Stimulated activated CD4-positive, alpha-beta T cell treated with anti-CD3 and anti-CD28 coated beads, Interleukin-12 subunit alpha, Interleukin-12 subunit beta, amount 100 ng/mL, for 24 hours (primary cell): Measurements from ENCODE around the gene PSMC4.

Source experiments
- DNase-seq, 2 experiments: peaks; one replicate each; pipeline ENCODE4 v3.0.0-alpha.2; 2020; ENCODE audit warnings: low read depth in 2 of 2

PSMC4 gene

GRCh38 chr19:39987167-39987566, 16.2 kb downstream of the PSMC4 start:
- DNase-seq = no peak

- DNase-seq = no peak
Observed at GRCh38 chr19:39987596-39987995, 16.6 kb downstream of the PSMC4 start.

DNA sequence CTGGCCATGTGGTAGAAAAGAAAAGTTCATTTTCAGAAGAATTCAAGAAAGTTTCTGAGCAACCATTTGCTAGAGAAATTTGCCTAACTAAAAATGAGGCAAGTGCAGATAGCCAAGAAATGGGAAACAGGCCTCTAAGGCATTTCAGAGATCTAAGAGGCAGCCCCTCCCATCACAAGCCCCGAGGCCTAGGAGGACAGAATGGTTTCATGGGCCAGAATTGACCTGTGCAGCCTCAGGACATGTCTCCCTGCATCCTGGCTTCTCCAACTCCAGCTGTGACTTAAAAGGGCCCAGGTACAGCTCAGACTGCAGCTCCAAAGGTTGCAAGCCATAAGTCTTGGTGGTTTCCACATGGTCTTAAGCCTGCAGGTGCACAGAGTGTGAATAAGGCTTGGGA, 22.6 kb downstream of the PSMC4 start:
- no peak for DNase-seq

DNA sequence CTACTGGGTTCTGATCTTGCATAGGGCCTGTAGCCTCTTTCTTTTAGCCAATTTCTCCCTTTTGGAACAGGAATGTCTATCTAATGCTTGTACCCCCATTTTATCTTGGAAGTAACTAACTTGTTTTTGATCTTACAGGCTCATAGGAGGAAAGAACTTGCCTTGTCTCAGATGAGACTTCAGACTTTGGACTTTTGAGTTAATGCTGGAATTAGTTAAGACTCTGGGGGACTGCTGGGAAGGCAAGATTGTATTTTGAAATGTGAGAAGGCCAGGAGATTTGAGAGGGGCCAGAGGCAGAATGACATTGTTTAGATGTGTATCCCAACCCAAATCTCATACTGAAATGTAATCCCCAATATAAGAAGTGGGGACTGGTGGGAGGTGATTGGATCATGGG, 23.4 kb downstream of the PSMC4 start:
- no peak for DNase-seq

DNA sequence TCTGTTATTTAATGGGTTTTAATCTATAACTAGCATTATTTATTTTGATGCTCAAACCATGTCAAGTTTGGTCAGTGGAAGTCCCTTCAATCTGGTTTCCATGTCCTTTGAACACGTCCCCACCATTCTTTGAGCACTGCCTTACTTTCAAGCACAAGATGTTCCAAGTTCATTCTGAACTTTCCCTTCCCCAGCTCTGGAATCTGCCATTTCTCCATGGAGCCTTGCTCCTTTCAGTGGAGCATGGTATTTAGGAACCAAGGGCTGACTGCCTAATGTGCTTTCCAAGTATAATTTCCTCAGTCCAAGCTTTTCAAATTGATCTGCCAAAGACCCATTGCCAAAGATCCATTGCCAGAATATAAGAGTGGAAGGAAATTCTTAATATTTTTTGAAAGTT, 24.8 kb downstream of the PSMC4 start:
- DNase-seq = no peak

DNA sequence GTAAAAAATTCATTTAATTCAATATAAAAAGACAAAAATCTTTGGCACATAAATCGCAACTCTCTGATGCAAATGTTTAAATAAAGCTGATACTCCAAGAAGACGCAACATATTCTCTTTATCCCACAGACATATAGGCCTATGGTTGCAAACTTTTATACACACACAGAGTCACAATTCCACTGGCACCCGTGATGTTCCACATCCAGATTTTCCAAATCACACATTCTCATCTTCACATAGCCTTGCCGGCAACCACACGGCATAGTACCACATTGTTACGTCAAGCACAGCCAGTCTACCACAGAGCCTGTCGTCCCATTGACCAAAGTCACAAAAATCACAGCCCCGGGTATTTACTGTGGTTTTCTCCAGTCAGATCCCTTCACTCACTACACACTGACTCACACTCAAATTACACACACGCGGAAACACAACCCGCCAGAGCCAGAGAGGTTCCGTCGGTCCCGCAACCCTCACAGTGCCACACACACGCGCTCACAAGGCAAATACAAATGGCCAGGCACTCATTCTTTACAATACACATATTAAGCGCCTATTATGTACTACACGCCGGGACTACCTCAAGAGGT, 25.3 kb downstream of the PSMC4 start:
- DNase-seq = peak; percentile 4 to 26

GRCh38 chr19:39996811-39997637, 26.1 kb downstream of the PSMC4 start, which contains the start of gene ZNF546:
TSS of gene ZNF546 (plus strand) at chr19:39997060. CDS start at chr19:39998327, 1,267 bp downstream.
- peak; percentile 84 to 90 for DNase-seq

- no peak for DNase-seq
Observed at GRCh38 chr19:39997638-39998216, 26.8 kb downstream of the PSMC4 start.

GRCh38 chr19:39998501-39998900, 27.5 kb downstream of the PSMC4 start:
- no peak for DNase-seq

GRCh38 chr19:40005691-40006272, 34.8 kb downstream of the PSMC4 start:
- no peak for DNase-seq

DNA sequence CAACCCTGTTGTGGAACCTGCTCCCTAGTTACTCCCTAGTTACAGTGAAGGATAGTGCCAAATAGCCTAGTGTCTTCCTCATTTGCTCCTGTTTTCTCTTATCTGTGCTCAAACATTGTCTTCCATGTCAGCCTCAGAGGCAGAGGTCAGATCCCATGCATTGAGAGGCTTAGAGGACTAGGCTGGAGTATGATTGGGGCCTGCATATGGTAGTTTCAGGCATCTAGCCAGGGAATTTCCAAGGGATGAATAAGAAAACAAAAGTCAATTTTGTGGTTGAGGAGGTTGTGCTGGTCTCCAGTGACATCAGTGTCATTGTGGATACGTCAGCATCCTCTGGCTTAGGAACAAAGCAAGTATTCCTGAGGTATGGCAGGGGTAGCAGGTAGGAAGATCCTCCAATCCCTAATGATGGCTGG, 35.3 kb downstream of the PSMC4 start:
- DNase-seq = no peak

DNA sequence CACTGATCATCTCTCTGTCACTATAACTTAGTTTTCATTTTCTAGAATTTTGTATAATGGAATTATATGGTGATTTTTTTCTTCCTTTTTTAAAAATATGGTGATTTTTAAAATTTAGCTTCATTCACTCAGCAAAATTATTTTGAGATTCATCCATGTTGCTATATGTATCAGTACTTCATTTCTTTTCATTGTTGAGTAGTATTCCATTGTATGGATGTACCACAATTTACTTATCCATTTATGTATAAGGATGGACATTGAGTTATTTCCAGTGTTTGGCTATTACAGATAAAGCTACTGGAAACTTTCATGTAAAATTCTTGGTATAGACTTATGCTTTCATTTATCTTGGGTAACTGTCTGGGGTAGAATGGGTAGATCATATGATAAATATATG, 38.7 kb downstream of the PSMC4 start:
- DNase-seq = no peak

- no peak for DNase-seq
Observed at GRCh38 chr19:40013991-40014390, 43.0 kb downstream of the PSMC4 start.

DNA sequence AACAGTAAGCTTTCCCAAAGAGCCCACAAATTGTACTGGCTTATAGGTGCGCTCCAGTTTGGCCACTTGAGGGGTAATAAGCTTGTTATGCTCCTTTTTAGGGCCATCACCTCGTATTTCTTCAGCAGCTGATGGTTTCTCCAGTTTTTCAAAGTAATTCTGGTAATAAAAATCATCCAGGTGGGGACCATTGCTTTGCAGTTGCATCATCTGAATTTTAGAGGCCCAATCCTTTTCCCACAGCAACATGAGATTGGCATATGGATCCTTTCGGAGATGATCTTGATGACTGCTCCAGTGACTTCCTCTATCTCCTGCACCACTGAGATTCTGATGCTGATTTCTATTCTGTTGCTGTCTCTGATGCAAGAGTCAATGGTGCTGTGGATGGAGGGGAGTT, 53.0 kb downstream of the PSMC4 start:
- DNase-seq = no peak

GRCh38 chr19:40025938-40026596, 55.1 kb downstream of the PSMC4 start:
- no peak for DNase-seq

GRCh38 chr19:40026597-40026970, 55.6 kb downstream of the PSMC4 start:
- DNase-seq = no peak
